Esophagus muscularis mucosa (tissue), 3 donors: Measurements from ENCODE around the gene CNTNAP2.

Source experiments
- EP300 ChIP-seq: sonication (generic); formaldehyde crosslinking; IDR thresholded peaks from one replicate; pipeline ENCODE4 v1.6.1; 2017; ENCODE audit warnings: antibody characterized with exemption
- TF ChIP-seq, protein P1 (sequence below), 3 experiments: fragments of 200-600 bp in 2 of 3; fragments of 450-650 bp in 1 of 3; sonication (generic) in 2 of 3; IDR thresholded peaks; one replicate each; pipeline ENCODE4 v1.5.1; 2017 to 2019; ENCODE audit warnings: antibody characterized with exemption in 3 of 3, mild to moderate bottlenecking in 2 of 3, moderate library complexity in 1 of 3

GRCh38 chr7:146728141-146728540 lies 611.5 kb downstream of the CNTNAP2 start:
- no peak for TF ChIP-seq EP300
- TF ChIP-seq, protein P1, sequence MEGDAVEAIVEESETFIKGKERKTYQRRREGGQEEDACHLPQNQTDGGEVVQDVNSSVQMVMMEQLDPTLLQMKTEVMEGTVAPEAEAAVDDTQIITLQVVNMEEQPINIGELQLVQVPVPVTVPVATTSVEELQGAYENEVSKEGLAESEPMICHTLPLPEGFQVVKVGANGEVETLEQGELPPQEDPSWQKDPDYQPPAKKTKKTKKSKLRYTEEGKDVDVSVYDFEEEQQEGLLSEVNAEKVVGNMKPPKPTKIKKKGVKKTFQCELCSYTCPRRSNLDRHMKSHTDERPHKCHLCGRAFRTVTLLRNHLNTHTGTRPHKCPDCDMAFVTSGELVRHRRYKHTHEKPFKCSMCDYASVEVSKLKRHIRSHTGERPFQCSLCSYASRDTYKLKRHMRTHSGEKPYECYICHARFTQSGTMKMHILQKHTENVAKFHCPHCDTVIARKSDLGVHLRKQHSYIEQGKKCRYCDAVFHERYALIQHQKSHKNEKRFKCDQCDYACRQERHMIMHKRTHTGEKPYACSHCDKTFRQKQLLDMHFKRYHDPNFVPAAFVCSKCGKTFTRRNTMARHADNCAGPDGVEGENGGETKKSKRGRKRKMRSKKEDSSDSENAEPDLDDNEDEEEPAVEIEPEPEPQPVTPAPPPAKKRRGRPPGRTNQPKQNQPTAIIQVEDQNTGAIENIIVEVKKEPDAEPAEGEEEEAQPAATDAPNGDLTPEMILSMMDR (IDR thresholded peaks at IDR 0.05), result no peak
